ENCODE measurements around the gene ESRRB.

The ESRRB gene

DNA sequence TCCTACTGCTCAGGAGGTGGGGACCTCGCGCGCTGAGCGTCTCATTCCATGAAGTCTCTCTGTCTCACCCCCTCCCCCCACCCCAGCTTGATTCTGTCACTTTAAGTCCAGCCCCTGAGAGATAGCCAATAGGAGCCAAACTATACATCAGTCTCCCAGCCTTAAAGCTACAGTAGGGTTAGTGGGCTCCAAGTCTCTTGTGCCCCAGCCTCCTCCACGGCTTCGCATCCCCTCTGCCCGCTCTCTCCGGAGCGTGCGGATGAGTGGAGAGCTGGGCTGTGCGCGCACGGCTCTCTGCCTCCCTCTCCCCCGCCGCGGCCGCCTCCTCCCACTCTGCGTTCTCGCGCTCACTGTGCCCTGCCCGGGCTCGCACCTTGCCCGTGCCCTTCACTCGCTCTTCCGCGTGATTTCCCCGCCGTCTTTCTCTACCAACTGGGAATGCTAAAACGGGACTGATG, at the start of gene ESRRB:
TSS of gene ESRRB (plus strand) at position 191 of the 458 bp plus-strand sequence. CDS start at position 456, 265 bp downstream.
- no peak for DNase-seq

DNA sequence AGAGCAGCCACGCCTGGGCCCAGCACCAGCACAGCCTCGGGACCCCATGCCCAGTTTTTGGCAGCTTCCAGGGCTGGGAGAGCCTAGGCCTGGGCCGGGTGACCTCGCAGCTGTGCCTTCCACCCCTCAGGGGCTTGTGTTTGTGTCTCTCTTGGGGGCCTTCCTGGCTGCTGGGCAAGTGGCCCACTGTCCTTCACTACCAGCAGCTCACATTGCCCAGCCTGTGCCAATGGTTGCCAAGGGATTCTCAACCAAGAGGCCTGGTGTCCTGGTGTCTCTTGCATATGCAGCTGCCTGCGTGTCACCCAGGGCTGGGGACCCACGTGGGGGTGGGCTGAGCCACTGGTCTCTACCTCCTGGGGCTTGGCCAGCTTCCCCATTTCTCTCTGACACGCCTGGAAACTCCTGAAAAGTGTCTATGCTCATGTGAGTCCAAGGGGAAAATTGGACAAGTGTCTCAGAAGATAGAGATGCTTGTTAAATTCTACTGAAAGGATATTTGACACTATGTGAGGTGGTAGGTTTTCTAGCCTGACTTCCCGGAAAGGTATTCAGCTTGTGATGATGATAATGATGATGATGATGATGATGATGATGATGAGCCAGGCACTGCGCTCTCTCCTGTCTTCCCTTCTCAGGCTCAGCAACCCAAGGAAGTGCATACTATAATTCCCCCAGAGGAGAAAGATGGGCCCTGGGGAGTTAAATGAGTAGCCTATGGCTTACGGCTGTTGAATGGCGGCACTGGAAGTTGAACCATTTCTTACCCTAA, 48.8 kb upstream of the ESRRB start:
- DNase-seq = no peak

DNA sequence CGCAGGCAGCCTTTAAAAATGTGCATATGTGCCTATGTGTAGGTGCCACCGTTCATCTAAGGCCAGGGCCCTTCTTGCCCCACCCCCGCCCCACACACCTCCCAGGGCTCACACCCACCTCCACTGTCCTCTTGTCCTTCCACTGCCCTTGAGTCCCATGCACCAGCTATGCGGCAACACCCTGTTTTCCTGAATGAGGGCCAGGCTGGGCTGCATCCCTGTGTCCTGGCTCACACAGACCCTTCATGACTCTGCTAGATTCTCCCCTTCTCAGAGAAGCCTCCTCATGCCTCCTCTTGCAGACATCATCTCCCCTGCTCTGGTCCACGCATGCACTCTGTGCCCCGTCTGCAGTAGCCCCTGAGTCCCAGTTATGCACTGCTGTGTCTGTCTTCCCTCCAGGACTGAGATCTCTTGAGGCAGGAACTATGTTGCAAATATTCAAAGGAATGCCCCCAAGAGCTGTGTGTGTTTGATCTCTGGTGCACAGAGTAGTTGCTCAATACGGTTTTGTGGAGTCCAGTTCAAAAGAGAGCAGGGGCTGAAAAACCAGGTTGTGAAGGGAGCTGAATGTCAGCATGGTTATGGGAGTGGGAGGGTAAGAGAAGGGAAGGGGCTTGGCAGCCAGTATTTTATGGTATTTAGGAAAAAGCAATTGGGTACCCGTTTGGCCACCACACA, 47.3 kb upstream of the ESRRB start:
- no peak for DNase-seq

DNA sequence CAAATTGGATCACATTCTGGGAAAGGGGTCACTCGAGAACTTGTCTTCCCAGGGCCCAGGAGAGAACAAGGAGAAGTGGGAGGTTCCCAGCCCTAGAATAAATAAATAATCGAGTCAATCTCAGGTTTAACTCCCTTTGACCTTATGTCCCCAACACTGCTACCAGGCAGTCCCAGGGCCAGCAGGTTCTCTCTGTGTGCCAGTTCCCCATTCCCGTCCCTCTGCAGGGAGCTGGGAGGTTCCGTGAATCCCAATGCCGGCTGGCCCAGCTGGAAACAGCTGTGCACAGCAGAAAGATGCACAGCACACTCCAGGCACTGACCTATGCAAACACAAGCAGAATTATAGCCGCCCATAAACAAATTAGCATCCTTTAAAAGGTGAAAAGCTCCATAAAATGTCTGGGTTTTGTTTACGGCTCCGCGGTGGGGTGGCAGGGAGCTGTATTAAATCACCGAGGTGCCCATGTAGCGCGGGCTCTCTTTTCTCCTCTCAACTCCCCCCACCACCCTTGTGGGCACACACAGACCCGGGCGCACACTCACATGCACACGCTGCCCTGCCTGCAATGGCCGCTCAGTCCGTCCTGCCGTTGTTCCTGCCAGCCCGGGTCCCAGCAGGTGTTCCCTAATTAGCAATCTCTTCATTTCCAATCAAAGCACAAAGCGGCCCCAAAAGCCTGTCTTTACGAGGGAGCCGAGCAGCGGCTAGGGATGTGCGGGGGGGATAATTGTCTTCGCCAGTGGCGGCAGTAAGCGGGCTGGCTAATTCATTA, 46.6 kb upstream of the ESRRB start:
- DNase-seq = no peak

DNA sequence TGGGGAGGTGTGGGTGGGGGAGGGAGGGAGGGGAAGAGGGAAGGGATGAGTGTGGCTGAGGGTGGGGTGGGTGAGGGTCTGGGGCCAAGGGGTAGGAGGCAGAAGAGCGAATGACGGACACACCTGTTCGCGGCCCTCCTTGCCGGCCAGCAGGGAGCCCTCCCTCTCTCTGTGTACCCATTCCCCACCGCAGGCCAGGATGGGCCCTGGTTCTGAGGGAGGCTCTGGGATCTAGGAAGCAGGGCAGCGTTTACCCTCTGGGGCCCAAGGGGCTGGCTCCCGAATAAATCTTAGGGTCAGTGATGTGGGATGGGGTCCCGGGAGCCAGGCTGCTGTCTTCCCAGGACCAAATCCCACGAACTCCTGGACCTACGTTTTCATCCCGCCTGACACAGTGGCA, 46.0 kb upstream of the ESRRB start:
- DNase-seq = no peak

DNA sequence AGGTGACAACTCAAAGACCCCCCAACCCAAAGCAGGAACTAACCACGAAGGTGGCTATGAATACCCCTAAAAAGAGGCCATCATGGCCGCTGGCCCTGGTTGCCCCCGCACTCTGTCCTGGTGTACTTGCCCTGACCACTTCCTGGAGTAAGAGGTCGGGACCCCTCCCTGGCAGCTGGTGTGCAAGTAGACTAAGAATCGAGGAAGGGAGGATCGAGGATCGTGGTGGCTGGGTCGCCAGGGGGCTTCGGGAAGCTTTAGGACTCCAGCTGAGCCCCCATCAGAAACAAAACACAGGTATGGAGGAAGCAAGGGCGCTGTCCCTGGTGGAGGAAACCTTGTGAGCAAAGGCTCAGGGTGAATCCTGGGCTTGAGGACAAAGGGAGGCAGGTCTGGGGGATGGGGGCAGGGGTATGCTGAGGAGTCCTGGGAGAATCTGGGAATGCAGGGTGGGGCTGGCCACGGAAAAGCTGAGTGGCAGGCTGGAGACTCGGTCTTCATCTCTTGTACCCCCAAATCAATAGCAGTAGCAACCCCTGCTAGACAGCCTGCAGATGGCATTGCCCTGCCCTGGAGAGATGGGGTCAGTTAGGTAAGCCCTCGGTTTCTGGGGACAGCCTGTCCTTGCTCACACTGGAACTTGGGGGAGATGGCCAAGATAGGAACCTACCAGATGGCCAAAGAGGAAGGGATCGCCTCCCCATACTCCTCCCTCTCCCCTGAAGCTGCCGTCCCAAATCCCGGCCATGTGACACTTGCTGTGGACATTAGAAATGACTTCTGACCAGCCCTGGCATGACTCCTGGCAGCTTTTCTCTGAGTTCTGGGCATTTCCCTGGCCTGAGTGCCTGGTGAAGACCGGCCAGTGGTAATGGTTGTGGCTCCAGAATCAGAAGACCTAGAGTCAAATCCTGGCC, 45.3 kb upstream of the ESRRB start:
- DNase-seq = no peak

DNA sequence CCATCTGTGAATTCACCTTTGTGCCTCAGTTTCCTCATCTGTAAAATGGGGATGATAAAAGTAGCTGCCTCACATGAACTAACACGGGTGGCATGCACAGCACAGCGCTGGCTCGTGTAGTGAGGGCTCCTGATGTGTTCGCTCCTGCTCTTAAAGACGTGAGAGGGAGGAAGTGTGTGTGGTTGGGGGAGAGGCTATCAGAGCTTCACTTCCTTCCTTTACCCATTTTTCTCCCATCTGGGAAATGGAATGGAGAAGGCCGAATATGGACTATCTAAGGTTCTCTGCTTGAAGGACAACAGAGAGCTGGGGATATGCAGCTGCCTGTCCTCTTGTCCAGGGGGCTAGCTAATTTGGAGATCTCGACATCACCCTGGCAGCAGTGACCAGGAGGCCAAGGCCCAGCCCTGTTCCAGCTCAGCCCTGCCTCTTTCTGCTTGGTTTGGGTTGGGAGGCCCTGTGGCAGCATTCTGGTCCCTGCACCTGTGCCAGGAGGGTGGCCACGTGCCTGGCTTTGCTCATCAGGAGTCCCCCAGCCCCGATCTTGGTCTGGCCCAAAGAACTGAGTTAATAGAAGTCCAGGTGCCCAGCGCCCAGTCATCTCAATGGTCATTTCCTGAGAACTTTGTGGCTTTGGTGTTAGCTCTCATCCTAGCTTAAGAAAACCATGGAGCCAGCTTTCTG, 44.5 kb upstream of the ESRRB start:
- no peak for DNase-seq

DNA sequence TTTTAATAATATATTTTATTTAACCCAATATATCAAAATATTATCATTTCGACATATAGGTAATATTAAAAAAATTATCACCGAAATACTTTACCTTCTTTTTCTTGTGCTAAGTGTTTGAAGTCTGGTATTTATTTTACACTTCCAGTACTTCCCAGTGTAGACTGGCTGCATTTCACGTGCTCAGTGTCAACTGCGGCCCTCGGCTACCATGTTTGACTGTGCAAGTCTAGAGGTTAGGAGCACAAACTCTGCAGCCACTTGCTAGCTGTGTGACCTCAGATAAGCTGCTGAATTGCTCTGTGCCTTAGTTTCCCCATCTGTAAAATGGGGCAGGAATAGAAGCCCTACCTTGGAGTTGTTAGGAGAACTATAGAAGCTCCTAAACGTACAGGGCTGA, 42.3 kb upstream of the ESRRB start:
- DNase-seq = no peak

DNA sequence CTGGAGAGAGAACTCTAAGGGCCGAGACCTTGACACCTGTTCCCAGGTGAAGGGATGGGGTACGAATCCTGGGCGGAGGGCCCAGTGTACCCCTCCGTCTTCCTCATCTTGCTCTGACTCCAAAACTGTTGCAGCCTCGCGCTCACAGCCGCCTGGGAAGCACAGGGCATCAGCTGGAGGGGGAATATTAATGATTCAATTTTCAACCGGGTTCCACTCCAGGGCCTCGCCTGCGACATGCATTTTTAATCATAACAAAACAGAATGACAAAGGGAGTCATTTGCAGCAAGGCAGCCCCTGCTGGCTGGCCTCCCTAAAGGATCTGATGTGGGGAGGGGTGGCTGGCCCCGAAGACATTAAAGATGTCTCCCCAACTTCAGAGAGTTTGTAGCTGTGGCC, 41.6 kb upstream of the ESRRB start:
- no peak for DNase-seq

DNA sequence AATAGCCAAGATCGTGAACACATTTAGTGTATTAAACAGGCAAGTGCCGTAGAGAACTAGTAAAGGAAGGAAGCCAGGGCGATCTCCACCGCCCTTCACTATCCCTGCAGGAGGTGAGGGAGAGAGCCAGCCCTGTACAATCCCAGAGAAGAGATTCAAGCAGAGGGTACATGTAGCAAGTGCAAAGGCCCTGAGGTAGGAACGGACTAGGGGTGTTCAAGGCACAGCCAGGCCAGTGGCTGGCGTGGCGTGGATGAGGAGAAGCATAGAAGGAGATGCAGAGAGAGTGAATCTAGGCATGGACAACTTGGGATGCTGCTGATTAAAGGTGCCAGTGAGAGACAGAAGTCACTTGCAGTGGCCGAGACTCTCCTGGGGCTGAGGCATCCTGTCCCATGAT, 39.1 kb upstream of the ESRRB start:
- DNase-seq = no peak

DNA sequence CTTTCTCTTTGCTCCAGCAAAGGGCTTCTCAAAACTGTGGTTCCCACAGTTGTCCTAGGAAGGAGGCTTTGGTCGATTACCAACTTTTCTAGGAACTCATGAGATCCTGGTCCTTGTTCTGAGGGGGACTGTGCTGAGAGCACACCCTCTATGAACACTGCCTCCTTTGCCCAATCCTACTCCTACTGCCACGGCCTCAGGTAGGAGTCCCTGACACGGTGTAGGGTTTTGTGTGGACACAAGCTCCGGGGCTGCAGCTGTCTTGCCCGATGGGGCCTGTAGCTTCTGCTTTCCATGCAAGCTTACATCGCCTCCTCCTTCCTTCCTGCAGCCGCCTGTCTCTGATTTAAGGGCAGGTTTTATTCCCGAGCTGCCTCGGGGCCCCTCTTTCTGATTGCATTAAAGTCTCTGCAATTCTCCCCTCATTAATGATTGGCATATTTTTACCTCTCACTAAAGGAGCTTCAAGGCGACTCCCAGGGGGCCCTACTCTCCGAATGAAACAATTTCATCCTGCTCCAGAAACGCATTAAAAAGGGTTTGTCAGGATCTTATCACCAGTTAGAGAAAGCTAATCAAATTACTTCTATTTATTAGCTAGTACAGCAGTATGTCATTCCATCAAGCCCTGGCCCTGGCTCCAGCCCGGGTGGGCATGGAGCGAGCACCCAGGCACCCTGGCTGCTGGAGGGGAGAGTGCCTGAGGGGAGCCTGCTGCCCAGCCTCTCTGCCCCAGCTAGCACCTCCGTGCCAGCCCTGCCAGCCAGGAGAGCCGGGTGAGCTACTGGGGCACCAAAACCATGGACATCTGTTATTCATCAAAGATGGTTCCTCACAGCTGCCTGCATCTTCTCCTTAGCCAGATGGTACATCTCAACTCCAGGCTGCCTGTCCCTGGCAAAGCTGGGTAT, 38.0 kb upstream of the ESRRB start:
- DNase-seq = peak; percentile 15

DNA sequence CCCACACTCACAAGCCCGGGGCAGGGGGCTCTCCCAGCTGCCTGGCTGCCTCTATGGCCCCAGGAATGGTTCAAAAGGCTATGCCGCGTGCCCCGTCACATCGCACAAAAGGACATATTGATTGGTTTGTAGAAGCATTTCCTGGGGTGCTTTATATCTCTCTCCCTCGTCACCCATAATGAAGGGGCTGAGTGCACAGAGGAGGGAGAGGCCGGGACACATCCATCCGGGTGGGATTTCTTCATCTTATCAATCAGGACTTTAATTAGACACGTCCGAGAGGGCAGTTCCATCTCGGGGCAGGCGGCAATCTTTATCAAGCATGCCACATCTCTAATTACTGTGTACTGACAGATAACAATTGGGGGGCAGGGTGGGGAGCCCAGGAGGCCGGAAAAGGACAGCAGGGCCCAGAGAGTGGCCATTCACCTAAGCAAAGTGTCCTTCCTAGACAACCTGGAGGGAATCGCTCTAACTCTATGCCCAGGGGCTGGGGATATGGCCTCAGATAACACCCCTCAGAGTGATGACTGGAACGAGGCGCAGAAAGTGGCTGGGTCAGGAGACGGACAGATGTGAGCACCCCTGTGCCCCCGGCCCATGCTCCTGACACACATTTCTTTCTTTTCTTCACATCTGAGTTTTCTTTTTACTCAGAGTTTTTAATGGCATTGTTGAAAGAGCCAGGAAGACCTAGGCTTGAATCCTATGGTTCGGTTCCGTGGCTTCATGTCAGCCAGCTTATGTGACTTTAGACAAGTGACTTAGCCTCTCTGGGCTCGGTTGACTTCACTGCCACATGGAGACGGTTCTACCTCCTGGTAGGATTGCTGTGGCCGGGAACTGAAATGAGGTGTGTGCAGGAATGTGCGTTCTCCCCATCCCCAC, 36.0 kb upstream of the ESRRB start:
- DNase-seq = no peak

DNA sequence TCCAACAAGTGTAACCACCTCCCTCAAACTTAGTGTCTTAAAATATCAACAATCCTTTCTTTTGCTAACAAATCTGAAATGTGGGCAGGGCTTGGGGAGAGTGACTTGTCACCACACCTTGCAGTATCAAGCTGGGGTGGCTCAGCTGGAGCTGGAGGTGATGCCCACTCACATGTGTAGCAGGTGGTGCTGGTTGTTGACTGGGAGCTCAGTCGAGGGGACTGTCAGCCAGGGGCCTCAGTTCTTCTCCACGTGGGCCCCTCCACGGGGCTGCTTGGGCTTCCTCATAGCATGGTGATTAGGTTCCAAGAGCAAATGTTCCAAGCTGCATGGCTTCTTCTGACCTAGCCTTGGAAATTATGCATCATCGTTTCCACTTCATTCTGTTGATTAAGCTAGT, 32.6 kb upstream of the ESRRB start:
- DNase-seq = no peak

DNA sequence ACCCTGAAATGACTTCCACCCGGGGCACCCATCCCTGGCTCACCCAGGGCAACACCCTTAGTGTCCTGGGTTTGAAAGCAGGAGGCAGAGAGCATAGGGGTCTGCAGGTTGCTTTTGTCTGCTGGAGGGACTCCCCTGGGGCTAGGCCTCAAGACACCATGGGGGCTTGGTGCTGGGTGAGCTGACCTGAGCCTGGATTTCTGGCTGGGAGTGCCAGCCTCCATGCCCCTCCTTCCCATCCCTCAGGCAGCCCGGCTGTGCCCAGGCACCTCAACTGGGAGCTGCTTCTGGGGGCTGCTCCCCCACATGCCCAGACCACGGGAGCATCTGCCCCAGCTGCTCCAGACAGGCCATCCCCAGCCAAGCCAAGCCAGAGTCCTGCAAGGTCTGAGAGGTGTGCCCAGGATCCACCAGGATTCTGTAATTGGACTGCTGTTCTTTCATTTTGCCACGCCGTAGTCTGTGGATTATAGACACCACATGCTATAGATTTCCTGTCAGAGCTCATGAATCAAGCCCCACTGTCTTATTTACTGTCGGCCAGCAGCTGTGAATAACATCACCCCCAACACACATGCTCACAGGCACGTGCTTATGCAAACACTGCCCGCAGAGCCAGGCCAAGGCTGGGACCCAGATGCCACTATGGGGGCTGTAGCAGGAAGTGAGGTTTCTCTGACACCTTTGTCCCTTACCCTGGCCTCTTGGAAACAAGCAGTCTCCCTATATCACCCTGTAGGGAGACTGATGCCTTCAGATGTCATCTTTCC, 29.4 kb upstream of the ESRRB start:
- DNase-seq = peak; percentile 8

DNA sequence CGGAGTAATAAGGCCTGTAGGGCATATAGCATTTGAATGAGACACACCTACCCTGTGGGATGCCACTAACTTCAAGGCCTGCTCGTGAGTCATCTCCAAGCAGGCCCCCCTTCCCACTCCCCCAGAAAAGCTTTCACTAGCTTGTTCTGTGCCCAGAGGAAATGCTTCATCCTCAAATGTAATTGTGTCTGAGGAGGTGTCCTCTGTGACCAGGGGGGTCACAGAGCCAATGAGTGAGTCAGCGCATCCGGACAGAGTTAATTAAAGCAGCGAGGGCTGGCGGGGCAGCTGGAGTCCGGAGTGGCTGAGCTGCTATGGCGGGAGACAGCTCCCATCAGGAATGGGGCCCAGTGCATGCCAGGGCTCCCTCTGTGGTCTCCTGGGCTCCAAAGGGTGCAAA, 27.0 kb upstream of the ESRRB start:
- DNase-seq = peak; percentile 89

DNA sequence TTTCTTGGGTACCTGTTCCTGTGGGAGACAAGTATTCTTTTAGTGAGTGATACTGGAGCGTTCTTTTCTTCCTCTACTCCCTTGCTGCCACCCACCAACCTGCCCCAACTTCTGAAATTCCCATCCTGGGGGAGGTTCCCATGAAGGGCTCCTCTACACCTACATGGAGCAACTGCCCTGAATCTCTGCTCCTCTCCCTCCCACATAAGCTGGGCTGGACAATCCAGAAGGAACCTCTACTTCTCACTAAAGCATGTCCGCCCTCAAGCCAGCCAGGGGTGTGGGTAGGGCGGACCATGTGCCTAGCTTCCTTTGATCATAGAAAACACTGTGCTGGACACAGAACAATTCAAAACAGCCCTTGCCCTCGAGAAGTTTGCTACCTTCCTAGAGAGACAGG, 25.9 kb upstream of the ESRRB start:
- DNase-seq = no peak

DNA sequence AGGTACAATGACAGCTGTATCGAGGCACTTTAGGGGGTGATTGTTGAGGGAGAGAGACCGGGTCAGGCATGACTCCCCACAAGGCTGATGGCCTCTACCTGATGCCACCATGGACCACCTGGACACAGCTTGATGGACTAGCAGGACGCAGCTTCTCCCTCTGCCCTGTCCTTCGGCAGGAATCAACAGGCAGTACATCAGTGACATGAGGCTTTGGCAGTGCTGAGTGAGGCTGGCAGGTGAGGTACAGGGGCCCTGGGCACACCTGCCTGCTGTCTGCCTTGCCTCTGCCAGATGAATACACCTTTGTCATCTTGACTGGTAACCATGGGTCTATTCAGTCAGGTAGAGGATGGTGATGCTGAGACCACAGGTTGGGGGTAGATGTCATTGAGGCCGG, 25.3 kb upstream of the ESRRB start:
- no peak for DNase-seq

DNA sequence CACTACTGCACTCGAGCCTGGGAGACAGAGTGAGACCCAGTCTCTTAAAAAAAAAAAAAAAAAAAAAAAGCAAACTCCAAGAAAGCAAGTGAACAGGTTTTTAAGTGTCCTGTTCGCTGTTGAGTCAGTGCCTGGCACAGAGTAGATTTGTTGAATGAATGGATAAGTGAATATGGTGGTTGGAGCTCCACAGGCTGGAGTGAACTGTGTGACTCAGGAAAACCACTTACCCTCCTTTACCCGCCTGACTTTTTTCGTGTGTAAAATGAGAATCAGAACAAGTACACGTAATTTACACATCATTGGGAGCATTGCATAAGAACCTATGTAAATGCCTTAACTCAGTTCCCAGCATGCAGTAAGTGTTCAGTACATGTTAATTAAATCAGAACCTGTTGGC, 24.0 kb upstream of the ESRRB start:
- DNase-seq = no peak

All from EL (cell line).